ENCODE results near the gene CIAO2B.
"Not testable (repeated sequence)": the region's sequence is repeated elsewhere in the genome, so short reads cannot be mapped to it uniquely, and the experiment has no call there.

Gene CIAO2B

DNA sequence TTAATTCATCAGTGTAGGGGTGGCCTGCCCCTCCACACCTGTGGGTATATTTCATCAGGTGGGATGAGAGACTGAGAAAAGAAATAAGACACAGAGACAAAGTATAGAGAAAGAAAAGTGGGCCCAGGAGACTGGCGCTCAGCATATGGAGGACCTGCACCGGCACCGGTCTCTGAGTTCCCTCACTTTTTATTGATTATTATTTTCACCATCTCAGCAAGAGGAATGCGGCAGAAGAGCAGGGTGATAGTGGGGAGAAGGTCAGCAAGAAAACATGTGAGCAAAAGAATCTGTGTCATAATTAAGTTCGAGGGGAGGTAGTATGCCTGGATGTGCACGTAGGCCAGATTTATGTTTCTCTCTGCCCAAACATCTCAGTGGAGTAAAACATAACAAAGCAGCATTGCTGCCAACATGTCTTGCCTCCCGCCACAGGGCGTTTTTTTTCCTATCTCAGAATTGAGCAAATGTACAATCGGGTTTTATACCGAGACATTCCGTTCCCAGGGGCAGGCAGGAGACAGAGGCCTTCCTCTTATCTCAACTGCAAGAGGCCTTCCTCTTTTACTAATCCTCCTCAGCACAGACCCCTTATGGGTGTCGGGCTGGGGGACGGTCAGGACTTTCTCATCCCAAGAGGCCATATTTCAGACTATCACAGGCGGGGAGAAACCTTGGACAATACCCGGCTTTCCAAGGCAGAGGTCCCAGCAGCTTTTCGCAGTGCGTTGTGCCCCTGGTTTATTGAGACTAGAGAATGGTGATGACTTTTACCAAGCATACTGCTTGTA, 21.4 kb upstream of the CIAO2B start:
- DNase-seq, result not testable (repeated sequence)

DNA sequence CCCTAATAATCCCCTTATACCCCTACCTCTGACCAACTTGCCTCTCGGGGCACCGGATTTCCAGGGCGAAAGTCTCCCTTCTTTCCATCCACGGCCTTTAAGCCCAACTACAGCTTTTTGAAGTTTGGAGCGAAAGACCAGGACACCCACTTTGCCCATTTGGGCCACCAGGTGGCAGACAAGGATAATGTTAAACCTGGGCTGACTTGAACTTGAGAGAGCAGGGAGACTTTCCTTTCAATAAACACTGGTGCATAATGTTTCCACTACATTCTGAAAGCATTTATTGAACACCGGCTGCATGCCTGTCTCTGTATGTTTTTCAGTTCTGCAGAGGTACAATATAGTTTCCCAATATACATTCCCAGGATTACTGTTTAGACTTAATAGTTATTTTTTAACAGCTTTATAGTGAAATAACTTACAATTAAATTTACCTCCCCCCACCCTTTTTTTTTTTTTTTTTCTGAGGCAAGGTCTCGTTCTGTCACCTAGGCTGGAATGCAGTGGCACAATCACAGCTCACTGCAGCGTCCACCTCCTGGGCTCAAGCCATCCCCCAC, 20.0 kb upstream of the CIAO2B start:
- DNase-seq, result peak in 4 of 5 experiments; percentile 45 to 75 (median 60)

- no peak for DNase-seq
These were observed 19.4 kb upstream of the CIAO2B start for GRCh38 chr16:66953462-66954096.

- no peak for DNase-seq
These were observed 18.4 kb upstream of the CIAO2B start for GRCh38 chr16:66952430-66953110.

- DNase-seq, result no peak
These were observed 17.0 kb upstream of the CIAO2B start for GRCh38 chr16:66950971-66951790.

GRCh38 chr16:66950437-66950836, 16.2 kb upstream of the CIAO2B start:
- DNase-seq, result no peak

GRCh38 chr16:66949472-66949871, 15.3 kb upstream of the CIAO2B start:
- DNase-seq, result no peak

GRCh38 chr16:66948837-66949225, 14.6 kb upstream of the CIAO2B start:
- no peak for DNase-seq

DNA sequence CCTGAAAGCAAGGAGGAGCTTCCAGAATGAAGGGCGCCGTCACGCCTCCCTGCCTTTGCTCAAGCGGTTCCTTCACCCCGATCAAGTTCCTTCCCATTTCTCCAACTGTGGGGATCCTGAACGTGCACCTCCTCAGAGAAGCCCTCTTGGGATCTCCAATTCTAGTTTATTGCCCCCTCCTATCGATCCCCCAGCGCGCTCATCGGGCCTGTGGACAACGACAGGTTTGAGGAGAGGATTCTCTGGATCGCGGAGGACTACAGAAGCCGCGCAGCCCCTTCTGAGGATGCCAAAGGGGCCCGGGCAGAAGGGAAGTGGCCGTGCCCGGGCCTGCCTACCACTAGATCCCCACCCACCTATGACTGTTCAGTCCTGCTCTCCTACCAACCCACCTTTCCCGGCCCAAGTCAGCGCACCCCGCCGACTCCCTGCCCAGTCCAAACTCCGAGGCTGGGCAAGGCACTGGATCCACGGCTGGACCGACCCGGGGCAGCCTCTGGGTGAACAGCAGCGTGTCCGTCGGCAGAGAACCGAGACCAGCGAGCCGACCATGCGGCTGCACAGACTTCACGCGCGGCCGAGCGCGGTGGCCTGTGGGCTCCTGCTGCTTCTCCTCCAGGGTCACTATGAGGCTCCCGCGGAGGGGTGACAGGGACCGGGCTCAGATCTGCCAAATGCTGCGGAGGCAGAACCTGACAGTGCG, 14.1 kb upstream of the CIAO2B start:
- DNase-seq, result no peak

GRCh38 chr16:66947302-66948065, 13.3 kb upstream of the CIAO2B start:
- DNase-seq, result peak; percentile 51 to 81 (median 70)

DNA sequence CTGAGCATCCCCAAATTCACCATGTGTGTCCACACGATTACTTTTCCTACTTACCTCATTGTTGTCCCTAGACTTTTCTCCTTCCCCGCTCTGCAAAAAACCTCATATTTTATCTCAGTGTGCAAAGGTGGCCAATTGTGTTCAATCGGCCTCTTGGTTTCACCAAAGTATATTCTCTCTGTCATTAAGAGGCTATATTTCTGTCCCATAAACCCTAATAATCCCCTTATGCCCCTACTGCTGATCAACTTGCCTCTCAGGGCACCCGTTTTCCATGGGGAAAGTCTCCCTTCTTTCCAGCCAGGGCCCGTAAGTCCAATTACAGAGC, 12.7 kb upstream of the CIAO2B start:
- no peak for DNase-seq

- DNase-seq, result no peak
These were observed 12.3 kb upstream of the CIAO2B start for GRCh38 chr16:66946541-66946940.

- DNase-seq, result no peak
These were observed 11.7 kb upstream of the CIAO2B start for GRCh38 chr16:66945939-66946338.

DNA sequence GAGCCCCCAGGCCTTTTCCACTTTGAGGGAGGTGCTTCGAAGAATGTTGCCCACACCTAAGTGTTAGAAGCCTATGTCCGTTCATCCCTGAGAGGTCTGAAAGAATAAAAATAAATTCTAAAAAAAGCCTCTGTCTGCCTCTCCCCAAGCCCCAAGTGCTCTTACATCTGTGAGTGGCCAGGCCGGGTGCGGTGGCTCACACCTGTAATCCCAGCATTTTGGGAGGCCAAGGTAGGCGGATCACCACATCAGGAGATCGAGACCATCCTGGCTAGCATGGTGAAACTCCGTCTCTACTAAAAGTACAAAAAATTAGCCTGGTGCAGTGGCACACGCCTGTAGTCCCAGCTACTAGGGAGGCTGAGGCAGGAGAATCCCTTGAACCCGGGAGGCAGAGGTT, 10.8 kb upstream of the CIAO2B start:
- not testable (repeated sequence) for DNase-seq

DNA sequence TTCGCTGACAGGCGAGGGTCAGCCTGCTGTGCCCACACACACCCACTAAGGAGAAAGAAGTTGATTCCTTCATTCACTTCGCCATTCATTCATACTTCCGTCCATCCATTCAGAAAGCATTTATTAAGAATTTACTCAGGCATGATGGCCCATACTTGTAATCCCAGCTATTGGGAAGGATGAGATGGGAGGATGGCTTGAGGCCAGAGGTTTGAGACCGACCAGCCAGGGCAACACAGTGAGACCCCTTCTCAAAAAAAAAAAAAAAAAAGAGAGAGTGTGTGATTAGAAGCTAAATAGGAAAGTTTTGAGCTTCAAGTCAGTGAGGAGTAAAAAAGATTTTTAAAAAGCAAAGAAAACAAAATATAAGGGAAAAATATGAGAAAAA, 9.8 kb upstream of the CIAO2B start:
- no peak for DNase-seq

DNA sequence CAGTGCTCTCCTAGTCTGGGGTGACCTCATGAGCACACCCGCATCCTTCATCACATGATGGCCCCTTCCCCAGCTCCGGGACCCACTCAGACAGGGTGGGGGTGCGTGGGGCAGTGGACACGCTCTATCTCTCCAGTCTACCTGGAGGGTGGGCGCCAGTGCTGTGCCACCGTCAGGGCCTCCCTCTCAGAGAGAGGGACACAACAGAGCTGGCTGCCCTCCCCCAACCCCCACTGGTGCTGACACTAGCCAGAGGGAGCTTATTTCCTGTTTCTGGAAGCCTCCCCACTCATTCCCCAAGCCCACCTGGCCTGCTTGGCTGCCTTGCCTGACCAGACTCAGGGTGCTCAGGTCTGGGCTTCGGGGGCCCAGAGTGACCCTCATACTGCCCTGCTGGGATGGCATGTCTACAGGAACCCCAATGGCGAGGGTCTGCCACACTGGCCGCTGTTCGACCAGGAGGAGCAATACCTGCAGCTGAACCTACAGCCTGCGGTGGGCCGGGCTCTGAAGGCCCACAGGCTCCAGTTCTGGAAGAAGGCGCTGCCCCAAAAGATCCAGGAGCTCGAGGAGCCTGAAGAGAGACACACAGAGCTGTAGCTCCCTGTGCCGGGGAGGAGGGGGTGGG, 9.3 kb upstream of the CIAO2B start:
- no peak for DNase-seq

DNA sequence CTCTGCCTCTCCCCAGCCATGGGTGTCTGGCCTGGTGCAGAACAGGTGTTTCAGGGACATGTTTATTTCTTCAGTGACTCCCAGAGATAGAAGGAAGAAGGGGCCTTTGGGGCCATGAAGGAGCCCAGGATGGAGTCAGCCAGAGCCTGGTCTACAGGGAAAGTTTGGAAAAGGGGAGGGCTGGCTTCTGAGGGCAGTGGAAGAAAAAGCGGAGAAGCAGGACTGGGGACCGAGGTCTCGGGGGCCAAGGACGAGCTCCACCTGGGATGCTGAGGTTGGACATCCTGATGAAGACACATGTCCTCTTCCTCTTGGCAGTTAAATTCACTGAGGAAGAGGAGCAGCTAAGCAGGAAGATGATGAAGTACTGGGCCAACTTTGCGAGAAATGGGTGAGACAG, 8.8 kb upstream of the CIAO2B start:
- DNase-seq, result no peak

DNA sequence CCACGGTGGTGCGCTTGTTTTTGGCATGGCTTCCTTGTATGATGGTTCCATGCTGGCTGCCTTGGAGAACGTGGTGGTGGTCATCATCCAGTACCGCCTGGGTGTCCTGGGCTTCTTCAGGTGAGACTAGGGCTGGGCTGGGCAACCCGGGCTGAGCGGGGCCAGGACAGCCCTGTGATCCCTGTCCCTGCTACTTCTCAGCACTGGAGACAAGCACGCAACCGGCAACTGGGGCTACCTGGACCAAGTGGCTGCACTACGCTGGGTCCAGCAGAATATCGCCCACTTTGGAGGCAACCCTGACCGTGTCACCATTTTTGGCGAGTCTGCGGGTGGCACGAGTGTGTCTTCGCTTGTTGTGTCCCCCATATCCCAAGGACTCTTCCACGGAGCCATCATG, 6.0 kb upstream of the CIAO2B start:
- DNase-seq, result no peak

DNA sequence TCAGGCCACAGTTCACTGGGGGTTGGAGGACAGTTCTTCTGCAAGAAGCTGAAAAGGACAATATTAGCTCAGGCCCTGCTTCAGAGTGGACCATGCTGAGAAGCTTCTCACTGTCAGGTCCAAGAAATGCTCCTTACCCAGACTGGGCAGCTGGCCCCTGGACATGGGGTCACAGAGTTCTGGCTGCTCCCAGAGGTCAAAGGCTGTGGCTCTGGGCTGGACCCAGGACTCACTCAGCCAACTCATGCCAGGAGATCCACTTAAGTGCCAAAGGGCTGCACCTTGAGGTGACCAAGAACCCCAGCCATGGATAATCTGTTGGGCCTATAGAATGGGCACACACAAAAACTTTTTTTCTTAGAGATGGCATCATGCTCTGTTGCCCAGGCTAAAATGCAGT, 5.2 kb upstream of the CIAO2B start:
- no peak for DNase-seq

- no peak for DNase-seq
These were observed 3.6 kb upstream of the CIAO2B start for GRCh38 chr16:66937725-66938337.
